ENCODE measurements around the gene MYO1E. TPM values are rescaled to one million over a fixed set of nuclear protein-coding genes. Genes with fewer than 3 reads are reported as not detected.
"Not testable (repeated sequence)": the region's sequence is repeated elsewhere in the genome, so short reads cannot be mapped to it uniquely, and the experiment has no call there.

MYO1E gene
- total RNA-seq, 4 donors from 2014 or later: 49.7 to 135 (median 82.2) TPM

- Histone ChIP-seq H3K27me3 (no peaks in the 10 kb centered on the region), H3K9me3 (no peaks in the 10 kb centered on the region), H3K4me1 (peaks cover 29 to 68% (median 32%) of the 10 kb centered on the region in 3 donors), H3K36me3 (peaks cover 0 to 21% (median 7%) of the 10 kb centered on the region in 3 donors), H3K27ac (peak overlapping the region; percentile 63 to 83 (median 77)), H3K4me3 (no peak overlapping the region)
- WGBS, 2 donors: 43 to 44% methylated on average over 4 of the region's 4 CpGs
- no peak for TF ChIP-seq POLR2A (IDR thresholded peaks at IDR 0.05)
- TF ChIP-seq CTCF (IDR thresholded peaks at IDR 0.05): no peak
- intact Hi-C loops (cut with DNase I): no loop called here
- DNase-seq: no peak
Measured at GRCh38 chr15:59166166-59166565, 206.5 kb downstream of the MYO1E start.

- WGBS, 2 donors: 31 to 52% methylated on average over 3 of the region's 3 CpGs
- TF ChIP-seq POLR2A (IDR thresholded peaks at IDR 0.05) (no peak), CTCF (IDR thresholded peaks at IDR 0.05) (no peak)
- no peak for DNase-seq
- Histone ChIP-seq H3K4me3 (no peak overlapping the region), H3K4me1 (peaks cover 25 to 63% (median 28%) of the 10 kb centered on the region in 3 donors), H3K27ac (peak overlapping the region; percentile 63 to 83 (median 77)), H3K36me3 (peaks cover 0 to 24% (median 8%) of the 10 kb centered on the region in 3 donors), H3K9me3 (no peaks in the 10 kb centered on the region), H3K27me3 (no peaks in the 10 kb centered on the region)
- intact Hi-C loops (cut with DNase I): no loop called here
Measured at GRCh38 chr15:59165726-59166125, 206.9 kb downstream of the MYO1E start.

- H3K36me3 ChIP-seq: peaks cover 0 to 61% (median 12%) of the 10 kb centered on the region in 3 donors
- 92 to 96% methylated on average over 8 of the region's 8 CpGs for WGBS, 2 donors
Measured at GRCh38 chr15:59162080-59162479, 210.6 kb downstream of the MYO1E start.

GRCh38 chr15:59160880-59161593, 211.6 kb downstream of the MYO1E start:
- H3K9me3 ChIP-seq: no peaks in the 10 kb centered on the region
- H3K27me3 ChIP-seq: no peaks in the 10 kb centered on the region
- H3K4me1 ChIP-seq: peaks cover 8 to 46% (median 17%) of the 10 kb centered on the region in 3 donors
- no peak overlapping the region for H3K4me3 ChIP-seq
- DNase-seq: no peak
- intact Hi-C loops (cut with DNase I): no loop called here
- no peak overlapping the region for H3K27ac ChIP-seq
- no peak for TF ChIP-seq POLR2A (IDR thresholded peaks at IDR 0.05)
- TF ChIP-seq CTCF (IDR thresholded peaks at IDR 0.05): peak in 4 of 6 experiments; percentile 17 to 59 (median 31)
- 85 to 92% methylated on average over 19 to 20 of the region's 23 CpGs for WGBS, 2 donors
- peaks cover 0 to 71% (median 12%) of the 10 kb centered on the region in 3 donors for H3K36me3 ChIP-seq

More at GRCh38 chr15:59162080-59162479, 210.6 kb downstream of the MYO1E start:
- H3K4me3 ChIP-seq; H3K9me3 ChIP-seq; intact Hi-C loops (cut with DNase I); DNase-seq; H3K27ac ChIP-seq; H3K27me3 ChIP-seq: not testable (repeated sequence)
- peaks cover 8 to 56% (median 17%) of the 10 kb centered on the region in 3 donors for H3K4me1 ChIP-seq

- Histone ChIP-seq H3K27ac (peak overlapping the region in 3 of 4 donors; percentile 52 to 85 (median 73)), H3K9me3 (no peaks in the 10 kb centered on the region), H3K27me3 (no peaks in the 10 kb centered on the region), H3K36me3 (peaks cover 0 to 89% (median 12%) of the 10 kb centered on the region in 3 donors), H3K4me3 (no peak overlapping the region), H3K4me1 (peaks cover 0 to 27% (median 12%) of the 10 kb centered on the region in 3 donors)
- TF ChIP-seq POLR2A (IDR thresholded peaks at IDR 0.05) (no peak), CTCF (IDR thresholded peaks at IDR 0.05) (no peak)
- no peak for DNase-seq
- 79 to 85% methylated on average over 9 of the region's 9 CpGs for WGBS, 2 donors
- intact Hi-C loops (cut with DNase I): no loop called here
Measured at GRCh38 chr15:59159210-59159609, 213.5 kb downstream of the MYO1E start.
